ENCODE data around the gene PRKCH. TPM values are rescaled to one million over a fixed set of nuclear protein-coding genes. Genes with fewer than 3 reads are reported as not detected.

PRKCH gene
- total and polyA plus RNA-seq, 9 of the 15 experiments (the other 6 are each of a cell fraction or from before 2014, with no cell fraction given), result 0.61 to 4.4 (median 4.0) TPM

- ChIA-PET CTCF (ENCODE audit: low intra/inter-chr PET ratio) (no interaction called here), POLR2A (no interaction called here)
- no peak for TF ChIP-seq ZNF436 (CRISPR knock-in tag; IDR thresholded peaks at IDR 0.05)
- TF ChIP-seq EWSR1 (IDR thresholded peaks at IDR 0.05; ENCODE audit: borderline replicate concordance, low read depth, partially characterized antibody), result no peak
- no peak for TF ChIP-seq KAT7 (CRISPR knock-in tag; IDR thresholded peaks at IDR 0.05; ENCODE audit: borderline replicate concordance)
- no peak for TF ChIP-seq PHB2 (IDR thresholded peaks at IDR 0.05; ENCODE audit: low read depth)
- TF ChIP-seq ZNF639 (CRISPR knock-in tag; conservative IDR thresholded peaks at IDR 0.05 in 1 of 2, IDR thresholded peaks at IDR 0.05 in 1 of 2), result no peak
- no peak for TF ChIP-seq HDAC8 (tag; IDR thresholded peaks at IDR 0.05)
- no peak for TF ChIP-seq SOX6 (IDR thresholded peaks at IDR 0.05)
- no peak for TF ChIP-seq MECOM (CRISPR knock-in tag; IDR thresholded peaks at IDR 0.05)
- Histone ChIP-seq H3K79me2 (ENCODE audit: control insufficient read depth, insufficient read depth, low read length) (no peaks in the 10 kb centered on the region), H4K20me1 (replicated peaks; ENCODE audit: control insufficient read depth, insufficient read depth, low read length) (no peaks in the 10 kb centered on the region), H3K9me1 (ENCODE audit: control insufficient read depth, insufficient read depth, low read length) (no peaks in the 10 kb centered on the region), H3K4me3 (no peak overlapping the region), H3K27ac (ENCODE audit: extremely low read depth, low read depth, low read length) (no peak overlapping the region), H3K4me2 (ENCODE audit: insufficient read depth, low read length) (no peak overlapping the region), H3K9ac (ENCODE audit: insufficient read depth in 1 of 2, low read depth in 2 of 2, low read length in 2 of 2) (no peak overlapping the region), H3K27me3 (ENCODE audit: control insufficient read depth in 2 of 2, insufficient read depth in 2 of 2, low read length in 2 of 2) (no peaks in the 10 kb centered on the region), H2AFZ (ENCODE audit: low read depth, low read length) (no peak overlapping the region), H3K36me3 (ENCODE audit: control insufficient read depth, insufficient read depth, low read length) (no peaks in the 10 kb centered on the region), H3K9me3 (replicated peaks; ENCODE audit: control insufficient read depth, insufficient read depth, low read depth, low read length) (no peaks in the 10 kb centered on the region), H3K4me1 (replicated peaks in 1 of 2; ENCODE audit: control insufficient read depth in 2 of 2, insufficient read depth in 2 of 2, low read length in 2 of 2) (peaks cover 0 to 2% of the 10 kb centered on the region in 2 experiments; a peak in 3 of 5 replicates)
- DNase-seq (ENCODE audit: extremely low read depth in 1 of 4, low spot score in 3 of 4) (no peak), ATAC-seq (no peak), FAIRE-seq (no peak)
- BruUV-seq (replicated peaks), result no TSS peak
- intact Hi-C loops (cut with micrococcal nuclease) (no loop called here), in situ Hi-C loops (cut with MboI) (no loop called here)
- 50% methylated on average over 1 of the region's 1 CpG for WGBS (ENCODE audit: insufficient coverage, low coverage, missing lambda C conversion rate)
Observed at GRCh38 chr14:61333087-61333486, 11.7 kb downstream of the PRKCH start.
